K562 (cell line): Measurements from ENCODE around the gene RPS19. TPM values are rescaled to one million over a fixed set of nuclear protein-coding genes. Genes with fewer than 3 reads are reported as not detected.

Experiments
- ARHGAP35 ChIP-seq: fragments of 450-650 bp; IDR thresholded peaks from 2 replicates; pipeline ENCODE4 v1.6.1; 2018; ENCODE audit not compliant: partially characterized antibody
- CBFA2T3 ChIP-seq: fragments of 450-650 bp; IDR thresholded peaks from 2 replicates; pipeline ENCODE4 v1.6.1; 2017
- DIDO1 ChIP-seq: fragments of 450-650 bp; IDR thresholded peaks from 2 replicates; pipeline ENCODE4 v1.6.1; 2016; ENCODE audit warnings: low read depth, missing biosample characterization, missing genetic modification characterization
- HNRNPK ChIP-seq: fragments of 200-400 bp; formaldehyde crosslinking; IDR thresholded peaks from one replicate; pipeline ENCODE4 v1.6.1; 2018; ENCODE audit warnings: mild to moderate bottlenecking, low read depth, low read length; ENCODE audit not compliant: poor library complexity, severe bottlenecking
- HNRNPL ChIP-seq: fragments of 200-400 bp; formaldehyde crosslinking; IDR thresholded peaks from 2 replicates; pipeline ENCODE4 v1.6.1; 2017; ENCODE audit warnings: low read depth, mild to moderate bottlenecking, low read length
- HSF4 ChIP-seq: fragments of 250-450 bp; sonication (Bioruptor Pico); IDR thresholded peaks from 2 replicates; pipeline ENCODE4 v2.1.2; 2022; ENCODE audit warnings: mild to moderate bottlenecking, moderate library complexity, borderline replicate concordance
- L3MBTL2 ChIP-seq: fragments of 450-650 bp; IDR thresholded peaks from 2 replicates; pipeline ENCODE4 v1.6.1; 2016; ENCODE audit warnings: mild to moderate bottlenecking, moderate library complexity
- MECOM ChIP-seq: fragments of 250-450 bp; sonication (Bioruptor Pico); IDR thresholded peaks from 2 replicates; pipeline ENCODE4 v1.8.0; 2022; ENCODE audit warnings: inconsistent platforms
- MEF2A ChIP-seq: IDR thresholded peaks from 2 replicates; pipeline ENCODE4 v1.6.1; 2011; ENCODE audit warnings: low read depth, mild to moderate bottlenecking, low read length, moderate library complexity; ENCODE audit not compliant: control insufficient read depth
- PHF8 ChIP-seq: fragments of 200-600 bp; sonication (generic); IDR thresholded peaks from 2 replicates; pipeline ENCODE4 v1.6.1; 2012; ENCODE audit warnings: mixed run types, mild to moderate bottlenecking, inconsistent platforms, low read length, moderate library complexity, borderline replicate concordance
- PML ChIP-seq: IDR thresholded peaks from 2 replicates; pipeline ENCODE4 v1.6.1; 2012; ENCODE audit warnings: low read length, inconsistent platforms
- RB1 ChIP-seq: fragments of 450-650 bp; IDR thresholded peaks from 2 replicates; pipeline ENCODE4 v1.6.1; 2017; ENCODE audit warnings: low read depth, mild to moderate bottlenecking
- RBM39 ChIP-seq: fragments of 200-400 bp; formaldehyde crosslinking; optimal IDR thresholded peaks from 2 replicates; pipeline ENCODE3; 2018; ENCODE audit warnings: low read depth, low read length
- SRSF1 ChIP-seq: fragments of 200-400 bp; formaldehyde crosslinking; IDR thresholded peaks from 2 replicates; pipeline ENCODE4 v1.6.1; 2017; ENCODE audit warnings: mild to moderate bottlenecking, low read depth, low read length, moderate library complexity
- TAF9B ChIP-seq: fragments of 450-650 bp; IDR thresholded peaks from 2 replicates; pipeline ENCODE4 v1.6.1; 2018; ENCODE audit warnings: mild to moderate bottlenecking; ENCODE audit not compliant: partially characterized antibody
- ZNF384 ChIP-seq: IDR thresholded peaks from 2 replicates; pipeline ENCODE4 v1.6.1; 2012; ENCODE audit warnings: low read depth, low read length, improper control_type of control experiment
- ZNF780A ChIP-seq: fragments of 250-450 bp; sonication (Bioruptor Pico); IDR thresholded peaks from 2 replicates; pipeline ENCODE4 v1.5.0; 2021; ENCODE audit warnings: mild to moderate bottlenecking
- polyA plus RNA-seq, 8 experiments: library from polyadenylated mRNA; depleted of rRNA in 4 of 8; stranded (reverse) in 5 of 8; unstranded in 3 of 8; fragments of >200 nt; fragmentation: Nextera tagmentation in 2 of 8; fragmentation: Illumina TruSeq in 1 of 8; extraction: Ambion mirVana in 2 of 8; extraction: Trizol in 1 of 8; gene quantifications; 2 replicates each; pipeline versions ENCODE4 v1.2.1 to v1.2.3, GENCODE V29; 2011 to 2014; ENCODE audit warnings: inconsistent platforms in 1 of 8, missing spikeins in 1 of 8
- total RNA-seq, 7 experiments: library from RNA; depleted of rRNA in 6 of 7; stranded (reverse); fragments of >200 nt in 6 of 7; fragmentation: Illumina TruSeq in 2 of 7; extraction: Trizol in 2 of 7; gene quantifications; 2 replicates each; pipeline versions ENCODE4 v1.2.1 to v1.2.3, GENCODE V29; 2011 to 2021; ENCODE audit warnings: low replicate concordance in 1 of 7
- TF ChIP-seq, protein P1 (sequence below): fragments of 250-450 bp; sonication (Bioruptor Pico); IDR thresholded peaks from 2 replicates; pipeline ENCODE4 v1.9.0; 2021; ENCODE audit warnings: mild to moderate bottlenecking
- TF ChIP-seq, protein P2 (sequence below): fragments of 450-650 bp; formaldehyde crosslinking; conservative IDR thresholded peaks from 2 replicates; pipeline ENCODE4 v1.4.0; 2022; ENCODE audit warnings: mild to moderate bottlenecking, missing genetic modification characterization
- TF ChIP-seq, protein P3 (sequence below): sonication (generic); formaldehyde crosslinking; IDR thresholded peaks from 2 replicates; pipeline ENCODE4 v1.8.0; 2022; ENCODE audit warnings: mild to moderate bottlenecking, missing genetic modification reagents
- TF ChIP-seq, protein P4 (sequence below): fragments of 450-650 bp; IDR thresholded peaks from 2 replicates; pipeline ENCODE4 v1.6.1; 2016; ENCODE audit warnings: mild to moderate bottlenecking
- TF ChIP-seq, protein P5 (sequence below): fragments of 250-450 bp; sonication (Bioruptor Pico); IDR thresholded peaks from 2 replicates; pipeline ENCODE4 v1.5.0; 2021

RPS19 gene
- total and polyA plus RNA-seq, 9 of the 15 experiments (the other 6 are each of a cell fraction or from before 2014, with no cell fraction given): 1,964 to 3,408 (median 2,747) TPM

DNA sequence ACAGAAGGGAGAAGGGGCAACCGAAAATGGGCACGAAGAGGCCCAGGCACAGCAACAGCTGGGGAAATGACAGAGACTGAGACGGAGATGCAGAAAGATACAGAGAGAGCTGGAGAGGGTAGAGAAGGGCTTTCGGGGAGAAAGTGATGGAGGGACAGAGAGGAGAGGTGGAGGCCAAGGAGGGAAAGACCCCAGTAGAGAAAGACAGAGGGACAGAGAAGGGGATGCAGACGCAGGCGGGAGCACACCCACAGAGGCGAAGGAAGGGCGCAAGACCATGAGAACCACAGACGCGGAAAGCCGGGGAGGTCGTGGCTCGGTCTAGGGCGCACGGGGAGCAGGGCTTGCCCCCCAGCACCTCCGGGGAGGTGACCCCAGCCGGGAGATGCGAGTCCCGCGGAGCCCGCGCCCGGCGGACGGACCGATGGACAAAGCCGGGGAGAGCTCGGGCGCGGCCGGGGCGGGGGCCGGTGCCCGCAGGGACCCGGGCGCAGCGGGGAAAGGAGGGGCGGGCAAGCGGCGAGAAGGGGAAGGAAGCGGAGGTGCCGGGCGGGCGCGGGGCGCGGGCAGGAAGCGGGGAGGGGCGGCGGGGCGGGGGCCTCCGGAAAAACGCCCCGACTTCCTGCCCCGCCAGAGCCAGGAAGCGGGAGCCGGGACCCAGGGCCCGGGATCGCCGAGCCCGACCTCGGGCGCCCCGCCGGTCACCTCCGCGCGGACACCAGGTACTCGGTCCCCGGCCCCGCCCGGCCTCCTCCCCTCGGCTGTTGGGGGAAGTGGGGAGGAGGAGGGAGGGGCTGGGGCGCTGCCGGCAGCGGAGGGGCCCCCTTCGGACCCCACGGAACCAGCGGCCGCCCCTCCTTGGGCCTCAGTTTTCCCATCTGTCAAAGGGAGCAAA, 22.8 kb downstream of the RPS19 start, which contains the start of gene ARHGEF1 (continued):
- TF ChIP-seq, protein P1, sequence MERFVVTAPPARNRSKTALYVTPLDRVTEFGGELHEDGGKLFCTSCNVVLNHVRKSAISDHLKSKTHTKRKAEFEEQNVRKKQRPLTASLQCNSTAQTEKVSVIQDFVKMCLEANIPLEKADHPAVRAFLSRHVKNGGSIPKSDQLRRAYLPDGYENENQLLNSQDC (CRISPR knock-in tag): no peak
- no peak for TF ChIP-seq L3MBTL2
- TF ChIP-seq ZNF780A: no peak
- no peak; the same call in 1 of the 2 replicates for TF ChIP-seq HNRNPL
- TF ChIP-seq ARHGAP35: peak; percentile 72
- TF ChIP-seq SRSF1: no peak
- peak; percentile 3; the same call in 1 of the 2 replicates for TF ChIP-seq PML
- TF ChIP-seq, protein P2, sequence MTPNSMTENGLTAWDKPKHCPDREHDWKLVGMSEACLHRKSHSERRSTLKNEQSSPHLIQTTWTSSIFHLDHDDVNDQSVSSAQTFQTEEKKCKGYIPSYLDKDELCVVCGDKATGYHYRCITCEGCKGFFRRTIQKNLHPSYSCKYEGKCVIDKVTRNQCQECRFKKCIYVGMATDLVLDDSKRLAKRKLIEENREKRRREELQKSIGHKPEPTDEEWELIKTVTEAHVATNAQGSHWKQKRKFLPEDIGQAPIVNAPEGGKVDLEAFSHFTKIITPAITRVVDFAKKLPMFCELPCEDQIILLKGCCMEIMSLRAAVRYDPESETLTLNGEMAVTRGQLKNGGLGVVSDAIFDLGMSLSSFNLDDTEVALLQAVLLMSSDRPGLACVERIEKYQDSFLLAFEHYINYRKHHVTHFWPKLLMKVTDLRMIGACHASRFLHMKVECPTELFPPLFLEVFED (CRISPR knock-in tag): no peak
- no peak for TF ChIP-seq CBFA2T3
- TF ChIP-seq TAF9B: no peak
- no peak for TF ChIP-seq RBM39
- TF ChIP-seq RB1: no peak
- TF ChIP-seq, protein P3, sequence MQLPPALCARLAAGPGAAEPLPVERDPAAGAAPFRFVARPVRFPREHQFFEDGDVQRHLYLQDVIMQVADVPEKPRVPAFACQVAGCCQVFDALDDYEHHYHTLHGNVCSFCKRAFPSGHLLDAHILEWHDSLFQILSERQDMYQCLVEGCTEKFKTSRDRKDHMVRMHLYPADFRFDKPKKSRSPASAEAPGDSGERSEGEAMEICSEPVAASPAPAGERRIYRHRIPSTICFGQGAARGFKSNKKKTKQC (CRISPR knock-in tag): no peak
- no peak for TF ChIP-seq MEF2A
- TF ChIP-seq HNRNPK: no peak
- TF ChIP-seq DIDO1: no peak
- TF ChIP-seq MECOM (CRISPR knock-in tag): no peak
- TF ChIP-seq, protein P4, sequence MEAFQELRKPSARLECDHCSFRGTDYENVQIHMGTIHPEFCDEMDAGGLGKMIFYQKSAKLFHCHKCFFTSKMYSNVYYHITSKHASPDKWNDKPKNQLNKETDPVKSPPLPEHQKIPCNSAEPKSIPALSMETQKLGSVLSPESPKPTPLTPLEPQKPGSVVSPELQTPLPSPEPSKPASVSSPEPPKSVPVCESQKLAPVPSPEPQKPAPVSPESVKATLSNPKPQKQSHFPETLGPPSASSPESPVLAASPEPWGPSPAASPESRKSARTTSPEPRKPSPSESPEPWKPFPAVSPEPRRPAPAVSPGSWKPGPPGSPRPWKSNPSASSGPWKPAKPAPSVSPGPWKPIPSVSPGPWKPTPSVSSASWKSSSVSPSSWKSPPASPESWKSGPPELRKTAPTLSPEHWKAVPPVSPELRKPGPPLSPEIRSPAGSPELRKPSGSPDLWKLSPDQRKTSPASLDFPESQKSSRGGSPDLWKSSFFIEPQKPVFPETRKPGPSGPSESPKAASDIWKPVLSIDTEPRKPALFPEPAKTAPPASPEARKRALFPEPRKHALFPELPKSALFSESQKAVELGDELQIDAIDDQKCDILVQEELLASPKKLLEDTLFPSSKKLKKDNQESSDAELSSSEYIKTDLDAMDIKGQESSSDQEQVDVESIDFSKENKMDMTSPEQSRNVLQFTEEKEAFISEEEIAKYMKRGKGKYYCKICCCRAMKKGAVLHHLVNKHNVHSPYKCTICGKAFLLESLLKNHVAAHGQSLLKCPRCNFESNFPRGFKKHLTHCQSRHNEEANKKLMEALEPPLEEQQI: no peak
- TF ChIP-seq, protein P5, sequence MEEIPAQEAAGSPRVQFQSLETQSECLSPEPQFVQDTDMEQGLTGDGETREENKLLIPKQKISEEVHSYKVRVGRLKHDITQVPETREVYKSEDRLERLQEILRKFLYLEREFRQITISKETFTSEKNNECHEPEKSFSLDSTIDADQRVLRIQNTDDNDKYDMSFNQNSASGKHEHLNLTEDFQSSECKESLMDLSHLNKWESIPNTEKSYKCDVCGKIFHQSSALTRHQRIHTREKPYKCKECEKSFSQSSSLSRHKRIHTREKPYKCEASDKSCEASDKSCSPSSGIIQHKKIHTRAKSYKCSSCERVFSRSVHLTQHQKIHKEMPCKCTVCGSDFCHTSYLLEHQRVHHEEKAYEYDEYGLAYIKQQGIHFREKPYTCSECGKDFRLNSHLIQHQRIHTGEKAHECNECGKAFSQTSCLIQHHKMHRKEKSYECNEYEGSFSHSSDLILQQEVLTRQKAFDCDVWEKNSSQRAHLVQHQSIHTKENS (CRISPR knock-in tag): no peak
- TF ChIP-seq PHF8: peak; percentile 45; the same call in 1 of the 2 replicates
- TF ChIP-seq HSF4: no peak
- no peak for TF ChIP-seq ZNF384
